Daoy (cell line): ENCODE data around the gene GALE. TPM values are rescaled to one million over a fixed set of nuclear protein-coding genes. Genes with fewer than 3 reads are reported as not detected.
"Not testable (repeated sequence)": the region's sequence is repeated elsewhere in the genome, so short reads cannot be mapped to it uniquely, and the experiment has no call there.

Source experiments
- DNase-seq: peaks from one replicate; pipeline ENCODE4 v3.0.0-alpha.2; 2015; ENCODE audit warnings: low read depth
- total RNA-seq: library from RNA; depleted of rRNA; stranded (reverse); fragments of >200 nt; shearing (Covaris generic); gene quantifications from 2 replicates; pipeline ENCODE4 v1.2.3, GENCODE V29; 2014

Gene GALE
- total RNA-seq, 1 experiment from 2014 or later = 110 TPM

- DNase-seq = peak; percentile 79
These were observed 9.2 kb upstream of the GALE start for GRCh38 chr1:23809751-23810171.

GRCh38 chr1:23807453-23807852 is 6.9 kb upstream of the GALE start:
- no peak for DNase-seq

DNA sequence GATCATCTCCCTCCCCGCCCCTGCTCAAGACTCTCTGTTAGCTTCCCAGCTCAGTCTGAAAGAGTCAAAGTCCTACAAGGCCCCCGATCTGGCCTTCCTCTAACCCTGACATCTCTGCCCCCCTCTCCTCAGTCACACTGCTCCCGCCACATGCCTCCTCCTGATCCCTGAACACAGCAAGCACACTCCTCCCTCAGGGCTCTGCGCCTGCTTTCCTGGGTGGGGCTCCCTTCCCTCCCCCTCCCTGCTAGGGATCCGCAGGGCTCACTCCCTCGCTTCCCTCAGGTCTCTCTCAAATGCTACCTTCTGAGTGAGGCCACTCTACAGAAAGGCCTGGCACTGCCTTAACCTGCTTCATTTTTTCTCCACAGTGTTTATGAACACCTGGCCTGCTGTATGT is 5.7 kb upstream of the GALE start:
- no peak for DNase-seq

GRCh38 chr1:23805025-23805424 is 4.5 kb upstream of the GALE start:
- DNase-seq = no peak

DNA sequence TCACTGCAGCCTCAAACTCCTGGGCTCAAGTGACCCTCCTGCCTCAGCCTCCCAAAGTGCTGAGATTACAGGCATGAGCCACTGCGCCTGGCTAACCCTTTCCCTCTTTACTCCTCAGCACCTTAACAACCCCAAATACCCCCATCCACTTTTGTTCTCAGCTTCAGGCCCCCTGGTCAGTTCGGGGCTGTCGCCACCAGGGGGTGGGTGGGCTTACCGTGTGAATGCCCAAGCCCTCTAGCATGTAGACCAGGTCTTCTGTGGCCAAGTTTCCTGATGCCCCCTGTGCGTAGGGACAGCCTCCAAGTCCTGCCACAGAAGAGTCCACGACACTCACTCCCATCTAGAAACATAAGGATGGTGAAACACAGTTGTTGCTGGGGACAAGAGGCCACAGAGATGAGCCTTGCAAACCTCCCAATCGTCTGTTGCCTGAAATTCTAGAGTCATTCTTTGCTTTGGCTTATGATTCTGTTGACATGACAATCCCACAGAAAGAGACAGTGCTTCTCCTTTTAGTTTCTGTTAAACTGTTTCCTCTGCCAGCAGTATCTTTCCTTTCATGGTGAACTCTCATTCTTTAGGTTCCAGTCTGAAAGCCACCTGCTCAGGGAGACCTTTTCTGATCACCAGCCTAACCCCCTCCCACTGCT is 3.8 kb upstream of the GALE start:
- DNase-seq = no peak

DNA sequence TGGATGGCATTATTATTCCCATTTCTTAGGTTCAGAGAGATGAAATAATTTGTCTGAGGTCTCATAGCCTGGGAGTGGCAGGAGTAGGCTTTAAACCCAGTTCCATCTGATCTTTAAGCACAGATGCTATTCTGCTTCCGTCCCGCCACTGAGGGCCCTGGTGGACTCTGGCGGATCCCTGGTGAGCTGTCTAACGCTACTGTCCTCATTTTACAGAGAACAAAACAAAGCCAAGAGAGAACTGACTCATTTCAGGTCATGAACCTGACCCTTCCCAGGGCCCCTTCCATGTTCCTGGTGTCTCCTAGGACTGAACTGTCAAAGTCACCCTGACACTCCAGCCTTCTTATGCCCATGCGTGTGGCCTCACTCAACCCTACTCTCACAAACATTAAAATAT is 3.1 kb upstream of the GALE start:
- no peak for DNase-seq

- not testable (repeated sequence) for DNase-seq
These were observed 2.3 kb upstream of the GALE start for GRCh38 chr1:23802809-23803342.

- DNase-seq = no peak
These were observed 1.3 kb upstream of the GALE start for GRCh38 chr1:23801876-23802275.

GRCh38 chr1:23801338-23801748 is 789 bp upstream of the GALE start:
- DNase-seq = no peak

DNA sequence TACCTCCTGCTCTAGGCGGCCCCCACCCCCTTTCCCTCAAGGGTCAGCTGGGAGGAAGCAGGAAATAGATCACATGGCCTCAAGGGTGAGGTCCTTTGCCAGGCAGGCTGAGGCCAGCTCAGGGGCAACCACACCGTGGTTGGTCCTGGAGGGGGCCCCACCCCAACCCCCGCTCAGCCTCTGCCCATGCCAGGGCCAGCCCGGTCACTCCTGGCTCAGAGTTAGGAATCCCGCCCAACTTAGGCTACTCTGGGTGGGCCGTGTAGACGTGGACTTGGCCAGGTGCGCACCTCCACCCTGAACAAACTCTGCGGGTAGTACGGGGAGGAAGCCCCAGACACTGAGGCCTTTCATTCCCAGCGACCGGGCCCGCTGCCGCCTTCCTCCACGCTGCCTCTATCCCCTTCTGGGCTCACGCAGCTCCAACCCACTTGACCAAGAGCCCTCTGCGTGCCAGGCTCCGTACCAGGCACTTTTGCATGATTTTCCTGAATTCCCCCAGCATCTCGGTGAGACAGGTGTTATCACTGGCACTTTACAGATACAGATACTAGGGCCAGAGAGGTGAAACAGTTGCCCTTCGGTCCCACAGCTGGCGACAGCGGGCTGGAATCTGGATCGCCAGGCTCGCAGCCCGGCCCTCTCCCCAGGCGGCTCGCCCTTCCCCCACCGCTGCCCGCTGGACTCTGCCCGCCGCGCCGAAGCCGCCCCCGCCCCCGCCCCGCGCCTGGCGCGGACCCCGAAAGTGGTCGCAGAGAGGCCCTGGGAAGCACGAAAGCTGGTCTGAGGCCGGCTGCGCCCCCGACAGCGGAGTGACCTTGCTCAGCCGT is 769 bp downstream of the GALE start:
- peak; percentile 97 for DNase-seq

- no peak for DNase-seq
These were observed 1.3 kb downstream of the GALE start for GRCh38 chr1:23799255-23799569.

- peak; percentile 17 for DNase-seq
These were observed 1.9 kb downstream of the GALE start for GRCh38 chr1:23798662-23799142.

DNA sequence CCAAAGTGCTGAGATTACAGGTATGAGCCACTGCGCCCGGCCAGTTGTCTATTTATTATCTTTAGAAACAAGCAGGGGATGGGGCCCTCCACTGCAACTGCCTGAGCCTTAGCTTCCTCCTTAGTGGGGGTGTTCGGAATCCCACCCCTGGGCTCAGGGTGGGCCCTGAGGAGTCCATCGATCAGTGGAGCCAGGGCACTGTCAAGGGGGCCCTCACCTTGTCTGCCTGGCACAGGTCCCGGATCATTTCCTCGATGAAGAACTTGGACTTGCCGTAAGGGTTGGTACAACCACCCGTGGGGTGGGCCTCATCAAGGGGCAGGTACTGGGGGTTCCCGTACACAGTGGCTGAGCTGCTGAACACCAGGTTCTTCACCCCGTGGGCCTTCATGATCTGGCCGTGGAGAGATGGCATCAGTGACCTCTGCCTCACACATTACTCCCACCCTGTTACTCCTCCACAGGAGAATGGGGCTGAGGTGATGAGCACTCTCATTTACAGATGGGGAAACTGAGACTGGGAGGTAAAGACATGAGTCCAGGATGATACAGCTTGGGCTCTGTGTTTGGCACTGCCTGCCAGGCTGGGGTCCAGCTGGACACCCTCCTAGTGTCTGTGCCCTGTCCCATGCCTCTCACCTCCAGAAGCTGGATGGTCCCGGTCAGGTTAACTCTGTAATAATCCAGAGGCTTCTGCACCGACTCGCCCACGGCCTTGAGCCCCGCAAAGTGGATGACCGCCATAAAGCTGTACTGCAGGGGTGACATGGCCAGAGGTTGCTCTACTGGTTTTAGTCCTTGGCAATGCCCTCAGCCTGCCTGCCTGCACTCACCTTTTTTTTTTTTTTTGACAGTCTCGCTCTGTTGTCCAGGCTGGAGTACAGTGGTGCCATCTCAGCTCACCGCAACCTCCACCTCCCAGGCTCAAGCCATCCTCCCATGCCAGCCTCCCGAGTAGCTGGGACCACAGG is 2.8 kb downstream of the GALE start:
- no peak for DNase-seq

GRCh38 chr1:23796466-23797271 is 3.9 kb downstream of the GALE start:
- DNase-seq = peak; percentile 16

DNA sequence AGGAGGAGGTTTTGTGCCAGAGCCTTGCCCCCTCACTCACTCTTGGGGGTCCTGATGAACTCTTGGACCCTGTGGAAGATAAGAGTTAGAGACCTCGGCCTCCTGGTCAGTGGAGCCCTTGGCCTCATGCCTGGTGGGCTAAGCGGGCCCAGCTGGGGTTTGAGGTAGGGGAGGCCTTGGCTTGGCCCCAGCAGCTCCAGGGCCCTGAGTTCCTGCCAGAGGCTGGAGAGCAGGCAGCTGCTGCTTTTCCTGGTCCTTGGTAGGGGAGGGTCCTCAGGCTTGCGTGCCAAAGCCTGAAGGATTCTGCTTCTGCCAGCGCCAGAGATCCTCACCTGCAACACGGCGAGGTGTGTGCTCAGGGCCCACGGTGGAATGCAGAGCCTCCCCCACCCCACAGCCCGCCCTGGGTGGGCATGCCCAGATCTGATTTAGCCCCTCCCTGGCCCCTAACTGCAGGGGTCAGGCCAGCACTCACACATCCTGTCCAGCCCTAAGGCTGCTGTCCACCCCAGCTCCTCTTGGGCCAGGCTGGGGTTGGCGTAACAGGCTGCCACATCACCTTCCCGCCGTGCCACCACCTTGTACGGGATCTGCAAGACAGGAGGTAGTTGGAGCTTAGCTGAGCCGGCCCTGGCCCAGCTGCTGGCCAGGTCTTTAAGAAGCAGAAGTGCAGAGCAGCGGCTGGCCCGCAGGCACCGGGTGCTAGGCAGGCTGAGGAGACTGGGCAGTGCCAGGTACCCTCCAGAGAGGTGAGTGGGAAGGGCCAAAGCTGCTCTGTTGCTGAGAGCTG is 4.7 kb downstream of the GALE start:
- DNase-seq = no peak

GRCh38 chr1:23794732-23795182 is 5.8 kb downstream of the GALE start:
- not testable (repeated sequence) for DNase-seq

DNA sequence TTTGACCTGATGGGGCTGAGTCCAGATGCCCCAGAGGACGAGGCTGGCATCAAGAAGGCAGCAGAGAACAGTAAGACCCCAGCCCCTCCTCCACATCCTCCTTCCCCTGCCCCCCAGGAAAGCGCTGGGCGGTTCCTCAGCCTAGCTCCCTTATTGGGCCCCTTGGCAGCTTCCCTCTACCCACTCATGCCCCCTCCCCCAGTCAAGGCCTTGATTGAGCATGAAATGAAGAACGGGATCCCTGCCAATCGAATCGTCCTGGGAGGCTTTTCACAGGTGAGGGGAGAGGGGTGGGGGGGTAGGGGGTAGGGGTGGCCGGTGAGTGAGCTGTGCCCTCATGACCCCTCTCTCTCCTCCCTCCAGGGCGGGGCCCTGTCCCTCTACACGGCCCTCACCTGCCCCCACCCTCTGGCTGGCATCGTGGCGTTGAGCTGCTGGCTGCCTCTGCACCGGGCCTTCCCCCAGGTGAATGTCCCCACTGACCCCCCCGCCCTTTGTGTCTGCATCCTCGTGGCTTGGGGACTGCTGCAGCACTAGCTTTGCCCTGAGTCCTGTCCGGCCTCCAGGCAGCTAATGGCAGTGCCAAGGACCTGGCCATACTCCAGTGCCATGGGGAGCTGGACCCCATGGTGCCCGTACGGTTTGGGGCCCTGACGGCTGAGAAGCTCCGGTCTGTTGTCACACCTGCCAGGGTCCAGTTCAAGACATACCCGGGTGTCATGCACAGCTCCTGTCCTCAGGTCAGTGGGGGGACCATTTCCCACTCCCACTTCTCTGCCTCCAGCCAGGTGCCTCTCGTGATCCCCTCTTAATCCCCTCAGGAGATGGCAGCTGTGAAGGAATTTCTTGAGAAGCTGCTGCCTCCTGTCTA is 6.5 kb downstream of the GALE start:
- DNase-seq = no peak

GRCh38 chr1:23793018-23793781 is 7.4 kb downstream of the GALE start:
- peak; percentile 87 for DNase-seq
